ENCODE data around the gene EFCAB11. TPM values are rescaled to one million over a fixed set of nuclear protein-coding genes. Genes with fewer than 3 reads are reported as not detected.

EFCAB11 gene
- total and polyA plus RNA-seq, 2 donors (not counting 3 experiments of a cell fraction or from before 2014, with no cell fraction given): 2.8 to 6.3 TPM

DNA sequence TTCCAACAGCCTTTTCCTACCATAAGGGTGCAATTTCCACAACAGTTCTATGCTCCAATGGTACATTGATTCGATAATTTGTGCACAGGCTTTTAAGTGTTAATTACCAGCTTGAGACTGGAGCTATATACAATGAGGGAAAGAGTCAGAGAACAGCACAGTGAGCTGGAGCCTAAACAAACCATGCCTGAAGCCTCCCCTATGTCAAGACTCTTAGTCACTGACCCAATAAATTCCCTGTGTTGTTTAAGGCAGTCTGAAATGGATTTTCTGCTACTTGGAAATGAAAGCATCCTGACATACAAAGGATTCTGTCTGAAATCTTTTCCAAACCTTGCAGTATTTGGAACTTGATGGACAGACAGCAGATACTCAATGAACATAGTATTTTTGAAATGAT is 149.0 kb downstream of the EFCAB11 start:
- no peak overlapping the region for H2AFZ ChIP-seq (ENCODE audit: low read depth, low read length)
- CTCF ChIA-PET: interaction anchor here (0.6 to 1.2 kb wide), 2 partner anchors 13 to 371 kb away, joined by 3 to 4 read pairs; no protein-coding TSS in a partner anchor
- POLR2A ChIA-PET: no interaction called here
- no peaks in the 10 kb centered on the region for H3K79me2 ChIP-seq (ENCODE audit: control insufficient read depth, insufficient read depth, low read length)
- TF ChIP-seq JUN (IDR thresholded peaks at IDR 0.05; ENCODE audit: borderline replicate concordance, insufficient read depth, insufficient read length, low read depth) (no peak), GATA2 (IDR thresholded peaks at IDR 0.05; ENCODE audit: insufficient read depth, insufficient read length, low read depth, low read length) (no peak), EZH2 (IDR thresholded peaks at IDR 0.05; ENCODE audit: borderline replicate concordance, low read depth, low read length, severe bottlenecking) (no peak), POLR2AphosphoS5 (IDR thresholded peaks at IDR 0.05; ENCODE audit: insufficient read depth, low read depth, low read length) (no peak)
- TF ChIP-seq, protein P1, sequence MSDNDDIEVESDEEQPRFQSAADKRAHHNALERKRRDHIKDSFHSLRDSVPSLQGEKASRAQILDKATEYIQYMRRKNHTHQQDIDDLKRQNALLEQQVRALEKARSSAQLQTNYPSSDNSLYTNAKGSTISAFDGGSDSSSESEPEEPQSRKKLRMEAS (IDR thresholded peaks at IDR 0.05; ENCODE audit: insufficient read depth, insufficient read length): no peak
- TF ChIP-seq, protein P2, sequence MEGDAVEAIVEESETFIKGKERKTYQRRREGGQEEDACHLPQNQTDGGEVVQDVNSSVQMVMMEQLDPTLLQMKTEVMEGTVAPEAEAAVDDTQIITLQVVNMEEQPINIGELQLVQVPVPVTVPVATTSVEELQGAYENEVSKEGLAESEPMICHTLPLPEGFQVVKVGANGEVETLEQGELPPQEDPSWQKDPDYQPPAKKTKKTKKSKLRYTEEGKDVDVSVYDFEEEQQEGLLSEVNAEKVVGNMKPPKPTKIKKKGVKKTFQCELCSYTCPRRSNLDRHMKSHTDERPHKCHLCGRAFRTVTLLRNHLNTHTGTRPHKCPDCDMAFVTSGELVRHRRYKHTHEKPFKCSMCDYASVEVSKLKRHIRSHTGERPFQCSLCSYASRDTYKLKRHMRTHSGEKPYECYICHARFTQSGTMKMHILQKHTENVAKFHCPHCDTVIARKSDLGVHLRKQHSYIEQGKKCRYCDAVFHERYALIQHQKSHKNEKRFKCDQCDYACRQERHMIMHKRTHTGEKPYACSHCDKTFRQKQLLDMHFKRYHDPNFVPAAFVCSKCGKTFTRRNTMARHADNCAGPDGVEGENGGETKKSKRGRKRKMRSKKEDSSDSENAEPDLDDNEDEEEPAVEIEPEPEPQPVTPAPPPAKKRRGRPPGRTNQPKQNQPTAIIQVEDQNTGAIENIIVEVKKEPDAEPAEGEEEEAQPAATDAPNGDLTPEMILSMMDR (IDR thresholded peaks at IDR 0.05; ENCODE audit: extremely low read depth in 1 of 2, insufficient read depth in 1 of 2, low read depth in 1 of 2, low read length in 2 of 2): no peak
- no peaks in the 10 kb centered on the region for H3K9me3 ChIP-seq (replicated peaks; ENCODE audit: control insufficient read depth, insufficient read depth, low read length)
- H3K36me3 ChIP-seq (ENCODE audit: control insufficient read depth in 2 of 2, extremely low read depth in 1 of 2, insufficient read depth in 2 of 2, low read length in 2 of 2): no peaks in the 10 kb centered on the region
- DNase-seq (ENCODE audit: low read depth, low spot score) (no peak), FAIRE-seq (no peak)
- intact Hi-C loops (cut with micrococcal nuclease): no loop called here
- peaks cover 3% of the 10 kb centered on the region for H3K4me1 ChIP-seq (ENCODE audit: control insufficient read depth, extremely low read depth, insufficient read depth, low read length)
- H3K4me3 ChIP-seq (replicated peaks in 1 of 3; ENCODE audit: insufficient read depth in 1 of 3, low read depth in 1 of 3, low read length in 3 of 3): no peak overlapping the region
- no peaks in the 10 kb centered on the region for H3K27me3 ChIP-seq (ENCODE audit: control insufficient read depth in 2 of 2, insufficient read depth in 2 of 2, low read length in 2 of 2)
- no peak overlapping the region for H3K27ac ChIP-seq (ENCODE audit: insufficient read depth, low read depth, low read length)
- H3K4me2 ChIP-seq (ENCODE audit: insufficient read depth, low read length): no peak overlapping the region
- dilution Hi-C loops (cut with MboI; ENCODE audit: extremely low pct_ligation_motif_present, low sequenced_read_pairs): no loop called here
- no TSS peak for BruUV-seq (replicated peaks)
- H3K9ac ChIP-seq (replicated peaks; ENCODE audit: extremely low read depth, insufficient read depth, low read length): no peak overlapping the region
- no peaks in the 10 kb centered on the region for H4K20me1 ChIP-seq (replicated peaks; ENCODE audit: control insufficient read depth, extremely low read depth, insufficient read depth, low read length)
- no peaks in the 10 kb centered on the region for H3K9me1 ChIP-seq (replicated peaks; ENCODE audit: control insufficient read depth, extremely low read depth, insufficient read depth, low read length)

Measured in endothelial cell of umbilical vein (primary cell).